ENCODE measurements around the gene PHIP.

DNA sequence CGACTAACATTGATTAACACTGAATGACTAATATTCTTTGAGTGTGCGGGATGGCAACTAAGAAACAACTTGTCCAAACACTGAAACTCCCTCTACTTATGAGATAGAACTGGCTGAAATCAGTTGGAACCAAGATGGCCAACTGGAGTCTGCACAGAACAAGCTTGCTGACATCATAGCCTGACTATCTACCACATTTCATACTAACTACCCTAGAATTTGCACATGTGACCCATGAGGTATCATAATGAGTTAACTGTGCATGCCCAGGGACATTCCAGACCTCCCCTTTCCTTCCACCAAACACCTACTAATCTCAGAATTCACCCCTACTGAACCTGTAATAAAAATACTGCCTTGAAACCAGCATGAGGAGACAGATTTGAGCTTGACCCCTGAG, 43.2 kb downstream of the PHIP start:
- no peak for TF ChIP-seq POLR2AphosphoS5 (IDR thresholded peaks at IDR 0.05; ENCODE audit: control insufficient read depth, insufficient read depth, low read depth, low read length)
- TF ChIP-seq, protein P1, sequence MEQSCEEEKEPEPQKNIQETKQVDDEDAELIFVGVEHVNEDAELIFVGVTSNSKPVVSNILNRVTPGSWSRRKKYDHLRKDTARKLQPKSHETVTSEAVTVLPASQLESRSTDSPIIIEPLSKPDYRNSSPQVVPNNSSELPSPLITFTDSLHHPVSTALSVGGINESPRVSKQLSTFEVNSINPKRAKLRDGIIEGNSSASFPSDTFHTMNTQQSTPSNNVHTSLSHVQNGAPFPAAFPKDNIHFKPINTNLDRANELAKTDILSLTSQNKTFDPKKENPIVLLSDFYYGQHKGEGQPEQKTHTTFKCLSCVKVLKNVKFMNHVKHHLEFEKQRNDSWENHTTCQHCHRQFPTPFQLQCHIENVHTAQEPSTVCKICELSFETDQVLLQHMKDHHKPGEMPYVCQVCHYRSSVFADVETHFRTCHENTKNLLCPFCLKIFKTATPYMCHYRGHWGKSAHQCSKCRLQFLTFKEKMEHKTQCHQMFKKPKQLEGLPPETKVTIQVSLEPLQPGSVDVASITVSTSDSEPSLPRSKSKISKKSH (CRISPR knock-in tag; IDR thresholded peaks at IDR 0.05): no peak
- no peak for TF ChIP-seq ZNF274 (IDR thresholded peaks at IDR 0.05; ENCODE audit: borderline replicate concordance, low read depth, low read length)
- no peak for TF ChIP-seq RBM39 (optimal IDR thresholded peaks at IDR 0.05; ENCODE audit: low read depth, low read length)
- TF ChIP-seq RB1 (IDR thresholded peaks at IDR 0.05; ENCODE audit: low read depth): no peak
- TF ChIP-seq, protein P2, sequence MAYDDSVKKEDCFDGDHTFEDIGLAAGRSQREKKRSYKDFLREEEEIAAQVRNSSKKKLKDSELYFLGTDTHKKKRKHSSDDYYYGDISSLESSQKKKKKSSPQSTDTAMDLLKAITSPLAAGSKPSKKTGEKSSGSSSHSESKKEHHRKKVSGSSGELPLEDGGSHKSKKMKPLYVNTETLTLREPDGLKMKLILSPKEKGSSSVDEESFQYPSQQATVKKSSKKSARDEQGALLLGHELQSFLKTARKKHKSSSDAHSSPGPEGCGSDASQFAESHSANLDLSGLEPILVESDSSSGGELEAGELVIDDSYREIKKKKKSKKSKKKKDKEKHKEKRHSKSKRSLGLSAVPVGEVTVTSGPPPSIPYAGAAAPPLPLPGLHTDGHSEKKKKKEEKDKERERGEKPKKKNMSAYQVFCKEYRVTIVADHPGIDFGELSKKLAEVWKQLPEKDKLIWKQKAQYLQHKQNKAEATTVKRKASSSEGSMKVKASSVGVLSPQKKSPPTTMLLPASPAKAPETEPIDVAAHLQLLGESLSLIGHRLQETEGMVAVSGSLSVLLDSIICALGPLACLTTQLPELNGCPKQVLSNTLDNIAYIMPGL (CRISPR knock-in tag; IDR thresholded peaks at IDR 0.05): no peak
- TF ChIP-seq, protein P3, sequence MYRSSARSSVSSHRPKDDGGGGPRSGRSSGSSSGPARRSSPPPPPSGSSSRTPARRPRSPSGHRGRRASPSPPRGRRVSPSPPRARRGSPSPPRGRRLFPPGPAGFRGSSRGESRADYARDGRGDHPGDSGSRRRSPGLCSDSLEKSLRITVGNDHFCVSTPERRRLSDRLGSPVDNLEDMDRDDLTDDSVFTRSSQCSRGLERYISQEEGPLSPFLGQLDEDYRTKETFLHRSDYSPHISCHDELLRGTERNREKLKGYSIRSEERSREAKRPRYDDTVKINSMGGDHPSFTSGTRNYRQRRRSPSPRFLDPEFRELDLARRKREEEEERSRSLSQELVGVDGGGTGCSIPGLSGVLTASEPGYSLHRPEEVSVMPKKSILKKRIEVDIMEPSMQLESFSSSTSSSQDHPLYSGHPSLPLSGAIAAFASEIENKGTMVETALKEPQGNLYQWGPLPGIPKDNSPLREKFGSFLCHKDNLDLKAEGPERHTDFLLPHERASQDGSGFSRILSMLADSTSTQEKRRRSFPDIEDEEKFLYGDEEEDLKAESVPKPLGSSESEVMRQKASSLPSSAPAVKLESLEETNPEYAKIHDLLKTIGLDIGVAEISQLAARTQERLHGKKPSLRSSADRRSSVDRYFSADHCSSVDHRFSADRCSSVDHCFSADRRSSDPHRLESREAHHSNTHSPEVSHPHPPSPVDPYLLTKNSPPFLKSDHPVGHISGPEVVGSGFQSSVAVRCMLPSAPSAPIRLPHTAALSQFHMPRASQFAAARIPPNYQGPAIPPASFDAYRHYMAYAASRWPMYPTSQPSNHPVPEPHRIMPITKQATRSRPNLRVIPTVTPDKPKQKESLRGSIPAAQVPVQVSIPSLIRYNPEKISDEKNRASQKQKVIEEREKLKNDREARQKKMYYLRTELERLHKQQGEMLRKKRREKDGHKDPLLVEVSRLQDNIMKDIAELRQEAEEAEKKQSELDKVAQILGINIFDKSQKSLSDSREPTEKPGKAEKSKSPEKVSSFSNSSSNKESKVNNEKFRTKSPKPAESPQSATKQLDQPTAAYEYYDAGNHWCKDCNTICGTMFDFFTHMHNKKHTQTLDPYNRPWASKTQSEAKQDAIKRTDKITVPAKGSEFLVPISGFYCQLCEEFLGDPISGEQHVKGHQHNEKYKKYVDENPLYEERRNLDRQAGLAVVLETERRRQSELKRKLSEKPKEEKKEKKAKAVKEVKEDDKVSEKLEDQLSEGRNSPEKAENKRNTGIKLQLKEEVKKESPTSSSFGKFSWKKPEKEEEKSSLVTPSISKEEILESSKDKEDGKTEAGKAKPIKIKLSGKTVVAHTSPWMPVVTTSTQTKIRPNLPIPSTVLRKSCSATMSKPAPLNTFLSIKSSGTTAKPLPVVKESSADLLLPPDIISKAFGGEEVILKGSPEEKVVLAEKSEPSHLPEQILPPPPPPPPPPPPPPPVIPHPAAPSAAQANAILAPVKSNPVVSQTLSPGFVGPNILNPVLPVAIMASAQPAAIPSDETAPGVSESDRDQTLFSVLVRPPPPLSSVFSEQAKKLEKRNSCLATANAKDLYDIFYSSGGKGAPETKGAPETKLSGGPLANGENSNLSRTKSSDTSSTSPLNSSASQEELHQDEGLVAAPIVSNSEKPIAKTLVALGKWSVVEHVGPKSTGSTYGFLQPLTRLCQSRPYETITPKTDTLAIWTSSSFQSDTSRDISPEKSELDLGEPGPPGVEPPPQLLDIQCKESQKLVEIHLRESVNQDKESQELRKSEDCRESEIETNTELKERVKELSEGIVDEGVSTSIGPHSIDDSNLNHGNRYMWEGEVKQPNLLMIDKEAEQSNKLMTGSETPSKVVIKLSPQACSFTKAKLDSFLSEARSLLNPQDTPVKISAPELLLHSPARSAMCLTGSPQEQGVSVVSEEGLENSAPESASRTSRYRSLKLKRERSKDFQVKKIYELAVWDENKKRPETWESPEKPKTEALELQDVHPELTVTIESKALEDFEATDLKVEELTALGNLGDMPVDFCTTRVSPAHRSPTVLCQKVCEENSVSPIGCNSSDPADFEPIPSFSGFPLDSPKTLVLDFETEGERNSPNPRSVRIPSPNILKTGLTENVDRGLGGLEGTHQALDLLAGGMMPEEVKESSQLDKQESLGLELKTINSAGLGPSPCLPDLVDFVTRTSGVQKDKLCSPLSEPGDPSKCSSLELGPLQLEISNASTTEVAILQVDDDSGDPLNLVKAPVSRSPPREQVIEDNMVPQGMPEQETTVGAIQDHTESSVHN (IDR thresholded peaks at IDR 0.05; ENCODE audit: borderline replicate concordance in 1 of 2, low read depth in 1 of 2): no peak
- TF ChIP-seq RBM25 (IDR thresholded peaks at IDR 0.05; ENCODE audit: low read depth, low read length, severe bottlenecking): no peak
- no peak for TF ChIP-seq CHD2 (IDR thresholded peaks at IDR 0.05; ENCODE audit: low read depth, low read length)
- TF ChIP-seq GABPB1 (CRISPR knock-in tag; IDR thresholded peaks at IDR 0.05): no peak
- no peak for TF ChIP-seq NR1H2 (CRISPR knock-in tag; IDR thresholded peaks at IDR 0.05)
- TF ChIP-seq TAF1 (IDR thresholded peaks at IDR 0.05; ENCODE audit: control insufficient read depth, extremely low read depth, insufficient read depth, low read length, severe bottlenecking): no peak
- TF ChIP-seq CBX8 (IDR thresholded peaks at IDR 0.05; ENCODE audit: borderline replicate concordance, extremely low read depth, low read depth, low read length, poor library complexity, severe bottlenecking): no peak

Measured in K562 (cell line).